GM12878 (cell line): ENCODE measurements around the gene ATXN1. TPM values are rescaled to one million over a fixed set of nuclear protein-coding genes. Genes with fewer than 3 reads are reported as not detected.

Source experiments
- ATAC-seq: fragments of 200-7000 bp; cut with Tn5 transposase; 3 replicates; pipeline ENCODE4 v1.9.1; 2020; ENCODE audit warnings: mild to moderate bottlenecking, moderate library complexity
- BruUV-seq: library from RNA; stranded (reverse); fragments of 400-500 nt; replicated peaks from 2 replicates; lab custom pipeline; 2021; lab: Mats Ljungman, UMichigan
- CTCF ChIA-PET: fragments of 300-600 bp; sonication (Branson Sonifier 250); formaldehyde crosslinking; extraction: SDS; loops from one replicate; lab custom pipeline; 2021; ENCODE audit warnings: inconsistent platforms; lab: Yijun Ruan, JAX
- POLR2A ChIA-PET: fragments of 350-600 bp; formaldehyde crosslinking; extraction: SDS; loops from one replicate; lab custom pipeline; 2021; ENCODE audit warnings: inconsistent platforms; lab: Charles Lee
- RAD21 ChIA-PET: fragments of 300-600 bp; sonication (Branson Sonifier 250); formaldehyde crosslinking; loops from one replicate; lab custom pipeline; 2023; ENCODE audit warnings: antibody characterized with exemption; ENCODE audit not compliant: unreplicated experiment; lab: Charles Lee
- SMC1A ChIA-PET: fragments of 300-600 bp; sonication (Branson Sonifier 250); formaldehyde crosslinking; loops from one replicate; lab custom pipeline; 2023; ENCODE audit not compliant: unreplicated experiment, uncharacterized antibody; lab: Charles Lee
- DNase-seq: peaks from one replicate; pipeline ENCODE4 v3.0.0-alpha.2; 2011; ENCODE audit warnings: low read depth, low spot score
- FAIRE-seq: peaks from 3 replicates; lab custom pipeline; 2011; peaks lifted over from hg19 to GRCh38; lab: Jason Lieb, UNC
- H2AFZ ChIP-seq: 2 replicates; pipeline ENCODE4 v1.6.0; 2011; ENCODE audit warnings: low read depth, low read length, control low read depth; ENCODE audit not compliant: control insufficient read depth
- H3K27ac ChIP-seq: 2 replicates; pipeline ENCODE4 v1.5.1; 2011; ENCODE audit warnings: control low read depth; ENCODE audit not compliant: control insufficient read depth, insufficient read depth
- H3K27me3 ChIP-seq, 2 experiments: replicated peaks in 1 of 2; 2 replicates each; pipeline versions ENCODE4 v1.6.0 to v1.6.1; 2011; ENCODE audit warnings: low read length in 1 of 2; ENCODE audit not compliant: control insufficient read depth in 2 of 2, insufficient read depth in 2 of 2
- H3K36me3 ChIP-seq, 2 experiments: 2 replicates each; pipeline ENCODE4 v1.5.1; 2011; ENCODE audit warnings: low read length in 1 of 2; ENCODE audit not compliant: control insufficient read depth in 2 of 2, insufficient read depth in 2 of 2
- H3K4me1 ChIP-seq: 2 replicates; pipeline ENCODE4 v1.6.1; 2011; ENCODE audit warnings: mild to moderate bottlenecking, low read length, moderate library complexity, mixed read lengths; ENCODE audit not compliant: control insufficient read depth, insufficient read depth
- H3K4me2 ChIP-seq: 2 replicates; pipeline ENCODE4 v1.6.0; 2011; ENCODE audit warnings: control low read depth; ENCODE audit not compliant: control insufficient read depth, insufficient read depth
- H3K4me3 ChIP-seq: fragments of 200-600 bp; sonication (generic); 2 replicates; pipeline ENCODE4 v1.5.1; 2016
- H3K79me2 ChIP-seq: 2 replicates; pipeline ENCODE4 v1.6.0; 2011; ENCODE audit warnings: low read length; ENCODE audit not compliant: control insufficient read depth, insufficient read depth
- H3K9ac ChIP-seq: 2 replicates; pipeline ENCODE4 v1.8.0; 2011; ENCODE audit warnings: low read length, control low read depth, mixed read lengths; ENCODE audit not compliant: control insufficient read depth, insufficient read depth
- H3K9me3 ChIP-seq: replicated peaks from 3 replicates; pipeline ENCODE4 v1.5.1; 2011; ENCODE audit warnings: mild to moderate bottlenecking, low read length; ENCODE audit not compliant: control insufficient read depth, insufficient read depth
- H4K20me1 ChIP-seq: 2 replicates; pipeline ENCODE4 v1.6.0; 2011; ENCODE audit not compliant: control insufficient read depth, insufficient read depth
- BCL11A ChIP-seq: IDR thresholded peaks from 2 replicates; pipeline ENCODE4 v1.6.1; 2011; ENCODE audit warnings: low read depth, low read length
- CBFB ChIP-seq: IDR thresholded peaks from 2 replicates; pipeline ENCODE4 v1.6.1; 2016; ENCODE audit warnings: antibody characterized with exemption, low read depth
- IRF4 ChIP-seq: IDR thresholded peaks from 2 replicates; pipeline ENCODE4 v1.6.1; 2011; ENCODE audit warnings: low read depth, low read length
- MEF2A ChIP-seq: IDR thresholded peaks from 2 replicates; pipeline ENCODE4 v1.6.1; 2011; ENCODE audit warnings: low read depth, mild to moderate bottlenecking, low read length, moderate library complexity; ENCODE audit not compliant: insufficient read depth
- MTA2 ChIP-seq: fragments of 450-650 bp; IDR thresholded peaks from 2 replicates; pipeline ENCODE4 v1.6.1; 2016; ENCODE audit warnings: low read depth, mild to moderate bottlenecking, moderate library complexity
- NFIC ChIP-seq: IDR thresholded peaks from 2 replicates; pipeline ENCODE4 v1.6.1; 2012; ENCODE audit warnings: low read depth, mild to moderate bottlenecking, inconsistent platforms, low read length, moderate library complexity
- RELB ChIP-seq: fragments of 450-650 bp; IDR thresholded peaks from 2 replicates; pipeline ENCODE4 v1.6.1; 2017; ENCODE audit warnings: low read depth, mild to moderate bottlenecking, moderate library complexity
- SREBF1 ChIP-seq: IDR thresholded peaks from 2 replicates; pipeline ENCODE4 v1.6.1; 2012; ENCODE audit warnings: mild to moderate bottlenecking, low read length
- TCF3 ChIP-seq: IDR thresholded peaks from 2 replicates; pipeline ENCODE4 v1.6.1; 2012; ENCODE audit warnings: low read depth, mild to moderate bottlenecking, low read length, borderline replicate concordance; ENCODE audit not compliant: insufficient read depth
- ZNF384 ChIP-seq: IDR thresholded peaks from 2 replicates; pipeline ENCODE4 v1.6.1; 2012; ENCODE audit warnings: low read depth, mild to moderate bottlenecking, low read length, improper control_type of control experiment, borderline replicate concordance
- WGBS: methylation state at CpG from one replicate; pipeline ENCODE4 v1.1.6; 2016; ENCODE audit warnings: low lambda C conversion rate; ENCODE audit not compliant: insufficient replicate concordance, insufficient coverage; ENCODE audit errors: missing lambda C conversion rate; 5-methylcytosine and 5-hydroxymethylcytosine counted together
- in situ Hi-C: fragments of 300-500 bp; cut with MboI; formaldehyde crosslinking; loops from 9 replicates; pipeline ENCODE4 v1.14.3; 2018; ENCODE audit warnings: mixed read lengths
- intact Hi-C: fragments of 100-400 bp; cut with micrococcal nuclease; formaldehyde crosslinking; loops from one replicate; pipeline ENCODE4 v1.14.2; 2022; ENCODE audit not compliant: unreplicated experiment
- polyA plus RNA-seq, 11 experiments: library from polyadenylated mRNA; depleted of rRNA in 4 of 11; unstranded in 6 of 11; stranded (reverse) in 5 of 11; fragments of >200 nt; fragmentation: Nextera tagmentation in 4 of 11; fragmentation: Illumina TruSeq in 1 of 11; extraction: Ambion mirVana in 4 of 11; extraction: Trizol in 1 of 11; gene quantifications; 1 replicate in 1 of 11; 2 replicates in 10 of 11; pipeline versions ENCODE4 v1.2.1 to v1.2.3, GENCODE V29; 2011 to 2016; ENCODE audit warnings: inconsistent platforms in 2 of 11, missing spikeins in 2 of 11, low read depth in 1 of 11
- total RNA-seq, 4 experiments: library from RNA; depleted of rRNA in 3 of 4; stranded (reverse); fragments of >200 nt in 3 of 4; fragmentation: Illumina TruSeq in 1 of 4; extraction: Trizol in 1 of 4; gene quantifications; 2 replicates each; pipeline versions ENCODE4 v1.2.1 to v1.2.3, GENCODE V29; 2013 to 2021
- TF ChIP-seq, protein P1 (sequence below): fragments of 450-650 bp; IDR thresholded peaks from 2 replicates; pipeline ENCODE4 v1.6.1; 2017; ENCODE audit warnings: mild to moderate bottlenecking, moderate library complexity
- TF ChIP-seq, protein P2 (sequence below): fragments of 450-650 bp; IDR thresholded peaks from 2 replicates; pipeline ENCODE4 v1.6.1; 2017; ENCODE audit warnings: mild to moderate bottlenecking, low read depth, inconsistent platforms; ENCODE audit not compliant: poor library complexity, severe bottlenecking
- TF ChIP-seq, protein P3 (sequence below): fragments of 150-350 bp; IDR thresholded peaks from 2 replicates; pipeline ENCODE4 v1.6.1; 2014; ENCODE audit warnings: mild to moderate bottlenecking, low read depth, low read length

Gene ATXN1
- total and polyA plus RNA-seq, 10 of the 15 experiments (the other 5 are each of a cell fraction or from before 2014, with no cell fraction given), result 12.2 to 51.2 (median 20.5) TPM

DNA sequence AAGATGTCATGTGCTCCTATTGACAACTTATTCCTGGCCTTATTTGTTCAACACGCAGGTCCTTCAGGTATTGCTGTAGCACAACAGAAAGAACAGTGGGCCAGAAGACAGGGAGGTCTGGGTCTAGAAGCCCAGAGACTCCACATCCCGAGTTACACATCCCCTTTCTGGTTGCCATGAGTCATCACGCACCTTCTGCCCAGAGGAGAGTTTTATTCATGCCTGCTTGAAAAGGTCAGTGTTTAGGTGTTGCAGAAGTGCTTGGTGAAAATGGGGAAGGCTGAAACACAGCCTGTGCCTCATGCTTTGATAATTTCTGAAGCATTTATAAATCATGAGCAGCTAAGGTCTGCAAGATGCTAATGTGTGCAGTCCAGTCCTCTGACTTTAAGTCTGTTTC lies 266.5 kb downstream of the ATXN1 start:
- Histone ChIP-seq H3K9ac (no peak overlapping the region), H3K36me3 (no peaks in the 10 kb centered on the region; a peak in 1 of 4 replicates), H3K4me1 (peaks cover 60% of the 10 kb centered on the region), H3K4me2 (peak overlapping the region; percentile 69), H3K27me3 (no peaks in the 10 kb centered on the region), H3K27ac (peak overlapping the region; percentile 85), H3K79me2 (peaks cover 27% of the 10 kb centered on the region), H3K9me3 (peaks cover 9% of the 10 kb centered on the region), H3K4me3 (peak overlapping the region; percentile 3; the same call in 1 of the 2 replicates), H4K20me1 (no peaks in the 10 kb centered on the region), H2AFZ (peak overlapping the region; percentile 10; the same call in 1 of the 2 replicates)
- FAIRE-seq (peak; percentile 84), ATAC-seq (peak; percentile 75), DNase-seq (peak; percentile 90)
- intact Hi-C loops (loop anchor here (5.0 to 10.0 kb wide), 3 partner anchors 98 to 470 kb away; partner anchors contain the start of gene ATXN1), in situ Hi-C loops (no loop called here)
- ChIA-PET POLR2A (interaction anchor here (0.7 to 13.1 kb wide), 4 partner anchors 8 to 20 kb away, joined by 3 to 256 read pairs (median 50); no protein-coding TSS in a partner anchor), RAD21 (interaction anchor here (0.7 to 14.6 kb wide), 9 partner anchors 10 to 264 kb away, joined by 3 to 201 read pairs (median 15); no protein-coding TSS in a partner anchor), CTCF (interaction anchor here (1.1 to 17.6 kb wide), 9 partner anchors 11 to 267 kb away, joined by 4 to 203 read pairs (median 8); partner anchors contain the start of gene ATXN1), SMC1A (interaction anchor here (0.7 to 14.6 kb wide), 11 partner anchors 10 to 268 kb away, joined by 3 to 388 read pairs (median 9); no protein-coding TSS in a partner anchor)
- 0% methylated on average over 3 of the region's 3 CpGs for WGBS
- BruUV-seq, result no TSS peak
- TF ChIP-seq ZNF384, result no peak
- TF ChIP-seq SREBF1, result no peak
- TF ChIP-seq RELB, result peak; percentile 78
- TF ChIP-seq, protein P1, sequence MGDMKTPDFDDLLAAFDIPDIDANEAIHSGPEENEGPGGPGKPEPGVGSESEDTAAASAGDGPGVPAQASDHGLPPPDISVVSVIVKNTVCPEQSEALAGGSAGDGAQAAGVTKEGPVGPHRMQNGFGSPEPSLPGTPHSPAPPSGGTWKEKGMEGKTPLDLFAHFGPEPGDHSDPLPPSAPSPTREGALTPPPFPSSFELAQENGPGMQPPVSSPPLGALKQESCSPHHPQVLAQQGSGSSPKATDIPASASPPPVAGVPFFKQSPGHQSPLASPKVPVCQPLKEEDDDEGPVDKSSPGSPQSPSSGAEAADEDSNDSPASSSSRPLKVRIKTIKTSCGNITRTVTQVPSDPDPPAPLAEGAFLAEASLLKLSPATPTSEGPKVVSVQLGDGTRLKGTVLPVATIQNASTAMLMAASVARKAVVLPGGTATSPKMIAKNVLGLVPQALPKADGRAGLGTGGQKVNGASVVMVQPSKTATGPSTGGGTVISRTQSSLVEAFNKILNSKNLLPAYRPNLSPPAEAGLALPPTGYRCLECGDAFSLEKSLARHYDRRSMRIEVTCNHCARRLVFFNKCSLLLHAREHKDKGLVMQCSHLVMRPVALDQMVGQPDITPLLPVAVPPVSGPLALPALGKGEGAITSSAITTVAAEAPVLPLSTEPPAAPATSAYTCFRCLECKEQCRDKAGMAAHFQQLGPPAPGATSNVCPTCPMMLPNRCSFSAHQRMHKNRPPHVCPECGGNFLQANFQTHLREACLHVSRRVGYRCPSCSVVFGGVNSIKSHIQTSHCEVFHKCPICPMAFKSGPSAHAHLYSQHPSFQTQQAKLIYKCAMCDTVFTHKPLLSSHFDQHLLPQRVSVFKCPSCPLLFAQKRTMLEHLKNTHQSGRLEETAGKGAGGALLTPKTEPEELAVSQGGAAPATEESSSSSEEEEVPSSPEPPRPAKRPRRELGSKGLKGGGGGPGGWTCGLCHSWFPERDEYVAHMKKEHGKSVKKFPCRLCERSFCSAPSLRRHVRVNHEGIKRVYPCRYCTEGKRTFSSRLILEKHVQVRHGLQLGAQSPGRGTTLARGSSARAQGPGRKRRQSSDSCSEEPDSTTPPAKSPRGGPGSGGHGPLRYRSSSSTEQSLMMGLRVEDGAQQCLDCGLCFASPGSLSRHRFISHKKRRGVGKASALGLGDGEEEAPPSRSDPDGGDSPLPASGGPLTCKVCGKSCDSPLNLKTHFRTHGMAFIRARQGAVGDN, result peak; percentile 85
- TF ChIP-seq, protein P2, sequence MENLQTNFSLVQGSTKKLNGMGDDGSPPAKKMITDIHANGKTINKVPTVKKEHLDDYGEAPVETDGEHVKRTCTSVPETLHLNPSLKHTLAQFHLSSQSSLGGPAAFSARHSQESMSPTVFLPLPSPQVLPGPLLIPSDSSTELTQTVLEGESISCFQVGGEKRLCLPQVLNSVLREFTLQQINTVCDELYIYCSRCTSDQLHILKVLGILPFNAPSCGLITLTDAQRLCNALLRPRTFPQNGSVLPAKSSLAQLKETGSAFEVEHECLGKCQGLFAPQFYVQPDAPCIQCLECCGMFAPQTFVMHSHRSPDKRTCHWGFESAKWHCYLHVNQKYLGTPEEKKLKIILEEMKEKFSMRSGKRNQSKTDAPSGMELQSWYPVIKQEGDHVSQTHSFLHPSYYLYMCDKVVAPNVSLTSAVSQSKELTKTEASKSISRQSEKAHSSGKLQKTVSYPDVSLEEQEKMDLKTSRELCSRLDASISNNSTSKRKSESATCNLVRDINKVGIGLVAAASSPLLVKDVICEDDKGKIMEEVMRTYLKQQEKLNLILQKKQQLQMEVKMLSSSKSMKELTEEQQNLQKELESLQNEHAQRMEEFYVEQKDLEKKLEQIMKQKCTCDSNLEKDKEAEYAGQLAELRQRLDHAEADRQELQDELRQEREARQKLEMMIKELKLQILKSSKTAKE, result peak; percentile 73
- TF ChIP-seq MTA2, result peak; percentile 74
- TF ChIP-seq IRF4, result peak; percentile 85
- TF ChIP-seq NFIC, result peak; percentile 89
- peak; percentile 81; the same call in 1 of the 2 replicates for TF ChIP-seq BCL11A
- TF ChIP-seq MEF2A, result peak; percentile 40; the same call in 1 of the 2 replicates
- TF ChIP-seq TCF3, result 0 out of 2 replicates have a peak, but pooled peaks have one; percentile 23
- TF ChIP-seq CBFB, result 0 out of 2 replicates have a peak, but pooled peaks have one; percentile 16
- TF ChIP-seq, protein P3, sequence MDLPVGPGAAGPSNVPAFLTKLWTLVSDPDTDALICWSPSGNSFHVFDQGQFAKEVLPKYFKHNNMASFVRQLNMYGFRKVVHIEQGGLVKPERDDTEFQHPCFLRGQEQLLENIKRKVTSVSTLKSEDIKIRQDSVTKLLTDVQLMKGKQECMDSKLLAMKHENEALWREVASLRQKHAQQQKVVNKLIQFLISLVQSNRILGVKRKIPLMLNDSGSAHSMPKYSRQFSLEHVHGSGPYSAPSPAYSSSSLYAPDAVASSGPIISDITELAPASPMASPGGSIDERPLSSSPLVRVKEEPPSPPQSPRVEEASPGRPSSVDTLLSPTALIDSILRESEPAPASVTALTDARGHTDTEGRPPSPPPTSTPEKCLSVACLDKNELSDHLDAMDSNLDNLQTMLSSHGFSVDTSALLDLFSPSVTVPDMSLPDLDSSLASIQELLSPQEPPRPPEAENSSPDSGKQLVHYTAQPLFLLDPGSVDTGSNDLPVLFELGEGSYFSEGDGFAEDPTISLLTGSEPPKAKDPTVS, result no peak
